Left hindlimb (tissue), 1 donor: Measurements from ENCODE around the gene RHEBL1.
"Not testable (repeated sequence)": the region's sequence is repeated elsewhere in the genome, so short reads cannot be mapped to it uniquely, and the experiment has no call there.

ENCODE experiments used
- DNase-seq: peaks from one replicate; pipeline ENCODE4 v3.0.0-alpha.2; 2018

The RHEBL1 gene

GRCh38 chr12:49089821-49090773, 20.3 kb upstream of the RHEBL1 start:
- peak; percentile 80 for DNase-seq

- DNase-seq: no peak
These were observed 19.2 kb upstream of the RHEBL1 start for GRCh38 chr12:49088932-49089330.

- peak; percentile 72 for DNase-seq
These were observed 18.6 kb upstream of the RHEBL1 start for GRCh38 chr12:49088150-49088931.

- DNase-seq: no peak
These were observed 16.3 kb upstream of the RHEBL1 start for GRCh38 chr12:49086116-49086515.

GRCh38 chr12:49084438-49084837, 14.7 kb upstream of the RHEBL1 start:
- DNase-seq: no peak

- DNase-seq: peak; percentile 65
These were observed 10.0 kb upstream of the RHEBL1 start for GRCh38 chr12:49079793-49080192.

- no peak for DNase-seq
These were observed 1.2 kb upstream of the RHEBL1 start for GRCh38 chr12:49070971-49071370.

GRCh38 chr12:49068879-49069506, 786 bp downstream of the RHEBL1 start:
- no peak for DNase-seq

- no peak for DNase-seq
These were observed 3.7 kb downstream of the RHEBL1 start for GRCh38 chr12:49066120-49066519.

GRCh38 chr12:49064767-49065152, 5.0 kb downstream of the RHEBL1 start:
- DNase-seq: no peak

GRCh38 chr12:49061916-49062315, 7.9 kb downstream of the RHEBL1 start:
- not testable (repeated sequence) for DNase-seq

- DNase-seq: no peak
These were observed 8.6 kb downstream of the RHEBL1 start for GRCh38 chr12:49061157-49061650.

- peak; percentile 95 for DNase-seq
These were observed 9.3 kb downstream of the RHEBL1 start, which contains the start of gene KMT2D for GRCh38 chr12:49060237-49061156. TSS of gene KMT2D (minus strand) at chr12:49060794. CDS start at chr12:49055324, 5,470 bp downstream.

GRCh38 chr12:49059299-49060171, 10.2 kb downstream of the RHEBL1 start:
- DNase-seq: no peak

GRCh38 chr12:49059045-49059298, 10.8 kb downstream of the RHEBL1 start:
- DNase-seq: no peak

GRCh38 chr12:49058366-49059044, 11.3 kb downstream of the RHEBL1 start:
- DNase-seq: no peak

GRCh38 chr12:49057888-49058287, 11.9 kb downstream of the RHEBL1 start:
- no peak for DNase-seq

- DNase-seq: no peak
These were observed 13.6 kb downstream of the RHEBL1 start for GRCh38 chr12:49055978-49056754.

GRCh38 chr12:49055092-49055491, 14.7 kb downstream of the RHEBL1 start:
- no peak for DNase-seq

- DNase-seq: no peak
These were observed 15.3 kb downstream of the RHEBL1 start for GRCh38 chr12:49054524-49054923.
